Neural cell (in vitro differentiated cells): ENCODE results near the gene APC.

ENCODE experiments used
- CTCF ChIP-seq: fragments of 450-650 bp; IDR thresholded peaks from 2 replicates; pipeline ENCODE4 v1.5.1; 2014; ENCODE audit warnings: antibody characterized with exemption, mild to moderate bottlenecking, moderate library complexity; ENCODE audit not compliant: poor library complexity, severe bottlenecking
- EP300 ChIP-seq: fragments of 450-650 bp; conservative IDR thresholded peaks from 2 replicates; pipeline ENCODE4 v1.6.1; 2014; ENCODE audit warnings: antibody characterized with exemption, mild to moderate bottlenecking, moderate library complexity; ENCODE audit not compliant: poor library complexity, severe bottlenecking

- TF ChIP-seq CTCF (no peak), EP300 (no peak)
Observed at GRCh38 chr5:112742424-112742823, 4.7 kb downstream of the APC start.
